ENCODE measurements around the gene ACTRT2.

The ACTRT2 gene

DNA sequence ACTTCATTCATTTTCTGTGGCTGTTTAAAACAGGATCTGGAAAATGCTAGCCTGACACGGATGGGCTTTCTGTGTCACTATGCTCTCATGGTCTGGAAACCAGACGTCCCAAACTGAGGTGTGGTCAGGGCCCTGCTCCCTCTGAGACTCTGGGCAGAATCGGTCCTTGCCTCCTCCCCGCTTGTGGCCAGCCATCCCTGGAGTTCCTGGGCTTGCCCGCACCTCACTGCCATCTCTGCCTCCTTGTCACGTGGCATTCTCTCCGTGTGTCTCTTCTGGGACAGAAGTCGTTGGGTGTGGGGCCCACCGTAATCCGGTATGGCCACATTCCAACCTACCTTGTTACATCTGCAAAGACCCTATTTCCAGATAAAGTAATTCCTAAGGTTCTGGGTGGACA is 10.1 kb upstream of the ACTRT2 start:
- no peak overlapping the region for H3K4me3 ChIP-seq (ENCODE audit: low read depth, low read length)
- TF ChIP-seq CTCF (IDR thresholded peaks at IDR 0.05; ENCODE audit: borderline replicate concordance, insufficient read depth, low read depth, low read length), result no peak

- no peak for TF ChIP-seq CTCF (IDR thresholded peaks at IDR 0.05; ENCODE audit: borderline replicate concordance, insufficient read depth, low read depth, low read length)
Measured at GRCh38 chr1:3011631-3012455, 9.4 kb upstream of the ACTRT2 start.

GRCh38 chr1:3012456-3013291 is 8.6 kb upstream of the ACTRT2 start:
- TF ChIP-seq CTCF (IDR thresholded peaks at IDR 0.05; ENCODE audit: borderline replicate concordance, insufficient read depth, low read depth, low read length), result peak; percentile 36; the same call in 1 of the 2 replicates
- no peak overlapping the region for H3K4me3 ChIP-seq (ENCODE audit: low read depth, low read length)

More at GRCh38 chr1:3011631-3012455, 9.4 kb upstream of the ACTRT2 start:
- no peak overlapping the region for H3K4me3 ChIP-seq (ENCODE audit: low read depth, low read length)

GRCh38 chr1:3013371-3014049 is 7.8 kb upstream of the ACTRT2 start:
- no peak overlapping the region for H3K4me3 ChIP-seq (ENCODE audit: low read depth, low read length)
- no peak for TF ChIP-seq CTCF (IDR thresholded peaks at IDR 0.05; ENCODE audit: borderline replicate concordance, insufficient read depth, low read depth, low read length)

DNA sequence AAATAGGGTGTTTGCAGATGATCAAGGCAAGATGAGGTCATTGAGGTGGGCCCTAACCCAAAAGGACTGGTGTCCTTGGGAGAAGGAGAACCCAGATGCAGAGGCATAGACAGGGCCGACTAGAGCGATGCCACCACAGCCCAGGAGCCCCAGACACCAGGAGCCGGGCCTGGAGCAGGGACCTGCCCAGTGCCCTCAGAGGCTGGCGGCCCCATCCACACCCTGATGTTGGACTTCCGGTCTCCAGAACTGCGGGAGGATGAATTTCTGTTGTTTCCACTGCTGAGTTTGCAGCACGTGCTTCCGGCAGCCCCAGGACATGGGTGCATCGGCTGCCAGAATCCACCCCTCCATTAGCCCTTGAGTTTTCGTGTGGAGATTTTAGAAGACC is 7.2 kb upstream of the ACTRT2 start:
- no peak for TF ChIP-seq CTCF (IDR thresholded peaks at IDR 0.05; ENCODE audit: borderline replicate concordance, insufficient read depth, low read depth, low read length)

DNA sequence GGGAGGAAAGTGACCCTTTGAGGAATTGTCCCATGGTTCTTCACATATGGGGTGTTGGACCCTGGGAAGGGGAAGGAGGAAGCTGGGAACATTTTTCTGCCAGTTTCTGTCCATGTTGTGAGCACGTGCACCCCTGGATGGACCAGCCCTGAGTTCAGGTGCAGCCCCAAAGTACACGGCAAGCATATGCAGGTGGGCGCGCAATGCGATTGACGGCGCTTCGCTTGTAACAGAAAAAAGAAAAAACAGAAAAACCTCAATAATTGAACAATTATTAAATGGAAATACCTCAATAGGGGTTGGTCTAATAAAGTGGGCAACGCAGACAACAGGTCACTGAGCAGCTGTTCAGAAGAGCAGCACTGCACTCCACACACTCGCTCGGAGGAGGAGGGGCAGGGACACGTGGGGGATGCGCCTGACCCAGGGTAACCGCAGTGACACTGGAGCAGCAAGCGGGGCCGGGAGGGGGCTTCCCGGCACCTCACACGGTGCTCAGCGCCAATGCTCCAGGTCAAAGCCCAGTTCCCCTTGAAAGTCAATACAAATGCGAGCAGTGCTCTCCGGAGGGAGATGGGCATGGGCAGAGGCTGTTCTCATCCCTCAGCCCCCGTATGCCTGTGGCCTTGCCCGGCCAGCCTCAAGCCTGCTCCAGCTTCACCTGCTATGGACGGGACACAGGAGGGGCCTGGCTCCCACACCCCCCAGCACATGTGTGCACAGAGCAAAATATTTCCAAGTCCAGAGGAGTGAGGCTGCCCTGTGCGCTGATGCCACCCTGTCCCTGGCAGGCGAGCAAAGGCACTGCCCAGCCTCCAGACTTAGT is 6.6 kb upstream of the ACTRT2 start:
- no peak overlapping the region for H3K4me3 ChIP-seq (ENCODE audit: low read depth, low read length)
- TF ChIP-seq CTCF (IDR thresholded peaks at IDR 0.05; ENCODE audit: borderline replicate concordance, insufficient read depth, low read depth, low read length), result no peak

More for the DNA sequence above, 7.2 kb upstream of the ACTRT2 start:
- no peak overlapping the region for H3K4me3 ChIP-seq (ENCODE audit: low read depth, low read length)

Data from GM12875 (cell line).